NCI-H345 (cell line): Measurements from ENCODE around the gene RNF111.
"Not testable (repeated sequence)": the region's sequence is repeated elsewhere in the genome, so short reads cannot be mapped to it uniquely, and the experiment has no call there.

Experiments
- DNase-seq: peaks from one replicate; lab custom pipeline; 2025; lab: John Stamatoyannopoulos, UW

The RNF111 gene

DNA sequence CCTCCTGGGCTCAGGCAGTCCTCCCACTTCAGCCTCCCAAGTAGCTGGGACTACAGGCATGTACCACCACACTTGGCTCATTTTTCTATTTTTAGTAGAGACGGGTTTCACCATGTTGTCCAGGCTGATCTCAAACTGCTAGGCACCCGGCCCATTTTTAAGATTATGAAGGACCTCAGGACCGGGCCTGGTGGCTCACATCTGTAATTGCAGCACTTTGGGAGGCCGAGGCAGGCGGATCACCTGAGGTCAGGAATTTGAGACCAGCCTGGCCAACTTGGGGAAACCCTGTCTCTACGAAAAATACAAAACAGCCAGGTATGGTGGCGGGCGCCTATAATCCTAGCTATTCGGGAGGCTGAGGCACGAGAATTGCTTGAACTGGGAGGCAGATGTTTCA lies 12.8 kb downstream of the RNF111 start:
- DNase-seq = not testable (repeated sequence)

DNA sequence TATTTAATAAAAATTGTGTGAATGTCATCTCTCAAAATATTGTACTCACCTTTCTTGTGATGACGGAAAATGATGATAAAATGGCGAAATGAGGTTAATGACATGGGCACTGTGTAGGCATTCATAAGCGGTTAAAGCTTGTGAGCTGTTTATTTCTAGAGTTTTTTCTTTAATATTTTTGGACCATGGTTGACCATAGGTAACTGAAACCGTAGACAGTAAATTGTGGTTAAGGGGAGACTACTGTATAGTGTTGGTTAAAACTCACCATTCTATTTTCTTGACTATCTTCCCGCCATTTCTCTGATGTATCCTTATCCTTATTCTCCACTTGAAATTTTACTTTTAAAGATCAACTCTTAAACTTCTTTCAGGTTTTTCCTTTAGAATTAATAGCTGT lies 14.5 kb downstream of the RNF111 start:
- no peak for DNase-seq

DNA sequence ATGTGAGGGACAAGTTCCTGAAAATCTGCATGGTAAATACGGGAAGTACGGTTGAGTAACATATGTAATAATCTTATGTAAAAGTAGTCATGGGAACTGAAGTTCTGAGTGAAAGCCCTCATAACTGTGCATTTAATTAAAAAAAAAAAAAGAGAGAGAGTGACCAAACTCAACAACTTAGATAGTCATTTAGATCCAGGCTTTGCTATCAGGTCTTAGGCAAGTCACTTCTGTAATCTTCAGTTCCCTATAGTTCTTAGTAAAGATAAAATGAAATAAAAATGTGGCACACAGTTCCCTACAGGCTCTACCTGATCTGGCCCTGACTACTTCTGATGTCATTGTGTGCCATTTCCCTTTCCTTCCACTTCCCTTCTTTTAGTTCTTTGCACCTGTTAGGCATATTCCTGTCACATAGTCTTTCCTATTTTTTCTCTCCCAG lies 15.0 kb downstream of the RNF111 start:
- no peak for DNase-seq

DNA sequence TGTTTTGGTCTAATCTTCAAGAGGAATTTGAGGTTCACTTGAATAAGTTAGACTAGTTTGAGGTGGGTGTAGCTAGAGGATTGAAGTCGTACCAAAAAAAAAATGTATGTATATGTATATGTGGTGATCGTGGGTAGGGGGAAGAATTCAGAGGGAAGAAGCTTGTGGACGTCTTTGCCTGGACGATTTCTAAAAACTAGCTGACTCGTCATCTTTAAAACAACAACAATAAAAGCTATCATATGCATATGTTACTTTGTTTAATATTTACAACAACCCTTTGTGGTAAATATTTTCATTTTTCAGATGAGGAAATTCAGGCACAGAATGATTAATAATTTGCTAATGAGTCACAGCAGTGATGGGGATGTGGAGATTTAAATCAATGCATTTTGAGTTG lies 18.1 kb downstream of the RNF111 start:
- no peak for DNase-seq

GRCh38 chr15:59008086-59008485 lies 20.6 kb downstream of the RNF111 start:
- no peak for DNase-seq

DNA sequence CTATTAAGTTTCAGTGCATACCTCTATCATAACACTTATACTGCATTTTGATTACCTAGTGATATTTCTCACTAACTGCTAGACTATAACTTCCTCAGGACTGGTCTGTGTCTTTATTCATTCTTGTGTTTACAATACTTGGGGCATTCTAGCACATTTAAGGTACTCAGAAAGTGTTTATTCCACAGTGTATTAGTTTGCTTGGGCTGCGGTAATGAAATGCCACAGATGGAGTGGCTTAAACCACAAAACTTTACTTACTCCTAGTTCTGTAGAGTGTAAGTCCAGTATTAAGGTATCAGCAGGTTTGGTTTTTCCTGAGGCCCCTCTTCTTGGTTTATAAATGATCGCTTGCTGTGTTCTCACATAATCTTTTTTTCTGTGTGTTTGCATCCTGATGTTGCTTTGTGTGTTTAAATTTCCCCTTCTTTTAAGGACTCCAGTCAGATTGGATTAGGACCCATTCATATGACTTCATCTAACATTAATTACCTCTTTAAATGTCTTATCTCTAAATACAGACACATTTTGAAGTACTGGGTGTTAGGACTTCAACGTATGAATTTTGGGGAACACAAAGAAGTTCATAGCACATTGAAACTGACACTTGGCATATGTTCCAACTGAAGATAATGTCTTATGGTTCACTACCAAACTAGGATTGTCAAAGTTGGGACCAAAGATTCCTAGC lies 23.9 kb downstream of the RNF111 start:
- DNase-seq = no peak

GRCh38 chr15:59013246-59013873 lies 25.9 kb downstream of the RNF111 start:
- DNase-seq = no peak

- DNase-seq = no peak
These were observed 26.6 kb downstream of the RNF111 start for GRCh38 chr15:59014068-59014467.

DNA sequence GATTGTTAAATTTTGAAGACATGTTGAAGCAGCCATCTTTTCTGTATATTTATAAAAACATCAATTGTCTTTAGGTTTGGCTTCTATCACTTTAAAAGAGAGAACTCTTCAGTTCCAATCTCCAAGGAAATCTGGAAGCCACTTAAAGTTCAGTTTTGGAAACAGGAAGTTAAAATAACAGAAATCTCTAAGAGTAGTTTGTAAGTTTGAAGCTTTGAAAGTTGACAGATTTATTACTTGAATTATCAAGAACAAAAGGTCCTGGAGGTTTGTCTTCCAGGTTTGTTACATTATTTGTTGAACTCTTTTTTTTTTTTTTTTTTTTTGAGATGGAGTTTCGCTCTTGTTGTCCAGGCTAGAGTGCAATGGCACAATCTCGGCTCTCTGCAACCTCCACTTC lies 30.0 kb downstream of the RNF111 start:
- DNase-seq = no peak

GRCh38 chr15:59018833-59019232 lies 31.4 kb downstream of the RNF111 start:
- DNase-seq = no peak

GRCh38 chr15:59020322-59020721 lies 32.9 kb downstream of the RNF111 start:
- no peak for DNase-seq

DNA sequence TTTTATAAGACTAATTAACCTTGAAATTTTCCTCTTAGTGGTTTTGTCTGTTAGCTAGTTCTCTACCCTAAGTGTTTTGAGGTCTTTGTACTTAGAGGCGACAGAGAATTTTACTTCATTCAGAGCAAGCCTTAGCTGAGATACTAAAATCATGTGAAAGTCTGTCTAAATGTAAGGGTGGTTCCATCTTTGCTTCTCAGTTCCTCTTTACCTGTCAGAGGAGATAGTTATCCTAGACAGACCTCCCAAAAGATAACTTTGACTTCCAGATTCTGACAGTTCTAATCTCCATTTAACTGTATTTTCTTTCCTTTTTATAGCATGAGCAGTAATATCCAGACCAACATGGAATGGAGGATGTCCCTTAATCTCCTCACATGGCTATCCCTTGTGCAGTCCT lies 34.7 kb downstream of the RNF111 start:
- no peak for DNase-seq

GRCh38 chr15:59026207-59026606 lies 38.7 kb downstream of the RNF111 start:
- no peak for DNase-seq

DNA sequence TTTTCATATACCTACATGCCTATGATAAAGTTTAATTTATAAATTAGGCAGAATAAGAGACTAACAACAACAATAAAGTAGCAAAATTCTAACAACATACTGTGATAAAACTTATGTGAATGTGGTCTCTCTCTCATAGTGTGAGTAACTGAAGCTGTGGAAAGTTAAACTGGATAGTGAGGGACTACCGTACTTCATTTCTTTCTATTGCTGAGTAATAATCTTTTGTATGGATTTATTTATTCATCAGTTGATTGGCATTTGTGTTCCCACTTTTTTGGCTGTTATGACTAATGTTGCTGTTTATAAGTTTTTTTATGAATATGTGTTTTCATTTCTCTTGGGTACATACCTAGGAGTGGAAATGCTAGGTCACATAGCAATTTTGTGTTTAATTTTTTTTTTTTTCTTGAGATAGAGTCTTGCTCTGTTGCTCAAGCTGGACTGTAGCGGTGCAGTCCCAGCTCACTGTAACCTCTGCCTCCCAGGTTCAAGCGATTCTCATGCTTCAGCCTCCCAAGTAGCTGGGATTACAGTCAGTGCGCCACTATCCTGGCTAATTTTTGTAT lies 41.0 kb downstream of the RNF111 start:
- no peak for DNase-seq

DNA sequence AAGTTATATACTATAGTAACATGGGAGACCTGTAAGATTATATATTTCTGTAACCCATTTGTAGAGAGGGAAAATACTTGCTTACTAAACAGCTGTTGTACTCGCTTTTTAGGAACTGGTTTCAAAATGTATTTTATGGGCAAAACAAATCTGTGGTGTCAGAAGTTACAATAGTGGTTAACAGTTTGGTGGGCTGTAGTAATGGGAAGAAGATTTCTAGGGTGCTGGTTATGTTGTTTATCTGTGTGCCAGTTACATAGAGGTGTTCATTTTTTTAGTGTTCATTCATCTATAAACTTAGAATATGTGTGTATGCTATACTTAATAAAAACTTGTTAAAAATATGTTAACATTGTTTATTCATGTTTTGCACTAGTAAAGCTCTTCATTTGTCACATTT lies 42.1 kb downstream of the RNF111 start:
- no peak for DNase-seq

DNA sequence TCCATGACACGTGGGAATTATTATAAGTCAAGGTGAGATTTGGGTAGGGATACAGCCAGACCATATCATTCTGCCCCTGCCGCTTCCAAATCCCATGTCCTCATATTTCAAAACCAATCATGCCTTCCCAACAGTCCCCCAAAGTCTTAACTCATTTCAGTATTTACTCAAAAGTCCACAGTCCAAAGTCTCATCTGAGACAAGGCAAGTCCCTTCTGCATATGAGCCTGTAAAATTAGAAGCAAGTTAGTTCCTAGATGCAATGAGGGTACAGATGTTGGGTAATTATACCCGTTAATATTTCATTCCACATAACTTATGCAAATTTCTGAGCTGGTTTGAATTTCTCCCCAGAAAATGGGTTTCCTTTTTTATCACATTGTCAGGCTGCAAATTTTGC lies 47.7 kb downstream of the RNF111 start:
- no peak for DNase-seq

- no peak for DNase-seq
These were observed 51.8 kb downstream of the RNF111 start for GRCh38 chr15:59039225-59039624.

DNA sequence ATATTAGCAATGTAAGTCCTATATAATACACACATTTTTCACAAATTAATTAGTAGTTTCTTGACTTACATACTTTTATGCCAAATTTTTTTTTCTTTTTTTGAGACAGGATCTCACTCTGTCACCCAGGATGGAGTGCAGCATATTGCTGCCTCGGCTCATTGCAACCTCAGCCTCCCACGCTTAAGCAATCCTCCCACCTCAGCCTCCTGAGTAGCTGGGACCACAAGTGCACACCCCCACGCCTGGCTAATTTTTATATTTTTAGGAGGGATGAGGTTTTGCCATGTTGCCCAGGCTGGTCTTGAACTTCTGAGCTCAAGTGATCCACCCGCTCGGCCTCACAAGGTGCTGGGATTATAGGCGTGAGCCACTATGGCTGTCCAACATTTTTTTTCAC lies 54.6 kb downstream of the RNF111 start:
- DNase-seq = no peak

- no peak for DNase-seq
These were observed 61.4 kb downstream of the RNF111 start for GRCh38 chr15:59048897-59049296.

DNA sequence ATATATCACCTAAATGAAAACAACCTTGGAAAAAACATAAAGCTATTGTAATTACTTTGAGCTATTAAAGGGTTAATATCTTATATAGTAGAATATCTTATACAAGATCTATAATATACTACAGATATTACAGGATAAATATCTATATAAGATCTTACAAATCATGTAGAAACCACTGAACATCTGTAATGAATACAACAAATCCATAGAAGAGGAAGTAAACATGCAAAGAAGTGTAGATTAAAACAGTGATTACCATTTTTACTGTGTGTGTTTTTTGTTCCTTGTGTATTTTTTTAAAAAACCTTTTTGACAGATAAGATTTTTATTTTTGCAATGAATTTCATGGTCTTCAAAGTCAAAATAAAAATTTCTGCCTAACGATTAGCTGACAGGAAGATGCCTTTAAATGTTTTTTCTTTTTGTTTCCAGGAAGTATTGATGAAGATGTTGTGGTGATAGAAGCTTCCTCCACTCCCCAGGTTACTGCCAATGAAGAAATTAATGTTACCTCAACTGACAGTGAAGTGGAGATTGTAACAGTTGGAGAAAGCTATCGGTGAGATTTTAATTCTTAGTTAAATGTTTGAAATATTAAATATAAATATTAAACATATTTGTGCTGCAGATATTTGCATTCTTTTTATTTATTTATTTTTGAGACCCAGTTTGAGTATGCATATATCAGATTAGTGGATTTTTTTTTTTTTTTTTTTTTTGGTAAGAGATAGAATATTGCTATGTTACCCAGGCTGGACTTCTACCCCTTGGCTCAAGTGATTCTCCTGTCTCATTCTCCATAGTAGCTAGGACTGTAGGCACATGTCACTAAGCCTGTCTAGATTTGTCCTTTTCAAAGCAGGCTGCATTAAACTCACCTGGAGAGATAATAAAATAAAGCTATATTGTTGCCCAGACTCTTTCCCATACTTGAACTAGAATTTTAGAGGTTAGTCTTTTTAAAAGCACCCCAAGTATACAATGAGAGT lies 64.7 kb downstream of the RNF111 start:
- no peak for DNase-seq

GRCh38 chr15:59052915-59053407 lies 65.5 kb downstream of the RNF111 start:
- no peak for DNase-seq

DNA sequence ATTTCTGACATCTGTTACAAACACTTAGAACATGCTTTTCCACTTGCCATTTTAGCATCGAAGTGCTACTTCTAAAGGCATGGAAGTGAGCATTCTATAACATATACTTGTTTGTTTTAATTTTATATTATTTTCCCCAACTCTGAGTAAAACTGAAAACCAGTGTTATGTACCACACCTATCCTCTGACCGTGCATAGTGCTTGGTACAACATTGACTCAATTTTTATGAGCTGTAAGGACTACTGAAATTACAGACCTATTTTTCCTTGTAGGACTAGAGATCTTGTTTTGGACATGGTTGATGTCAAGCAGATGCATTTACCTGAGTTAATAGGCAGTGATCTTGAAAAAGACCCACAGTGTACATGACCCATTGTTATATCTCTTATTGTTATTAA lies 66.0 kb downstream of the RNF111 start:
- no peak for DNase-seq
